Measurements from ENCODE around the gene KRTAP16-1. TPM values are rescaled to one million over a fixed set of nuclear protein-coding genes. Genes with fewer than 3 reads are reported as not detected.

Gene KRTAP16-1
- total and polyA plus RNA-seq, 2 of the 8 experiments (the other 6 are each of a cell fraction or from before 2014, with no cell fraction given) = not detected

- H3K14ac ChIP-seq (ENCODE audit: insufficient read length) = no peak overlapping the region
- no peak overlapping the region for H2BK15ac ChIP-seq (ENCODE audit: low read length)
- no peaks in the 10 kb centered on the region; a peak in 1 of 7 replicates for H3K4me1 ChIP-seq (replicated peaks in 1 of 4; ENCODE audit: control insufficient read depth in 3 of 4, insufficient read depth in 4 of 4, low read length in 3 of 4)
- no peak overlapping the region for H3K4ac ChIP-seq (replicated peaks; ENCODE audit: insufficient read length, low read depth, low read length)
- DNase-seq (ENCODE audit: low read depth in 1 of 2, low spot score in 2 of 2) (no peak), FAIRE-seq (no peak)
- no peaks in the 10 kb centered on the region for H3K9me3 ChIP-seq (ENCODE audit: insufficient read depth in 2 of 2, low read depth in 1 of 2, low read length in 1 of 2)
- no peak overlapping the region for H2BK20ac ChIP-seq (ENCODE audit: low read length)
- H3K27me3 ChIP-seq (replicated peaks in 1 of 4; ENCODE audit: control insufficient read depth in 3 of 4, extremely low read depth in 1 of 4, insufficient read depth in 3 of 4, low read length in 3 of 4) = no peaks in the 10 kb centered on the region
- no peaks in the 10 kb centered on the region for H3K79me1 ChIP-seq (ENCODE audit: low read depth, low read length)
- POLR2A ChIA-PET (ENCODE audit: partially characterized antibody) = interaction anchor here (1.1 kb wide), 1 partner anchor 471 kb away, joined by 3 read pairs; no protein-coding TSS in a partner anchor
- CTCF ChIA-PET (ENCODE audit: partially characterized antibody) = interaction anchor here (0.8 to 3.3 kb wide), 13 partner anchors 9 to 471 kb away, joined by 3 to 27 read pairs (median 4); partner anchors contain the start of genes KRT33A and KRTAP17-1
- H3K56ac ChIP-seq (replicated peaks; ENCODE audit: insufficient read length, low read depth, low read length) = no peak overlapping the region
- no peak overlapping the region for H2BK5ac ChIP-seq (ENCODE audit: low read depth, low read length)
- no peak overlapping the region for H2AK5ac ChIP-seq (ENCODE audit: low read depth, low read length)
- no peak overlapping the region for H4K91ac ChIP-seq (replicated peaks; ENCODE audit: insufficient read length, low read length)
- H4K8ac ChIP-seq (ENCODE audit: extremely low read depth, insufficient read depth, low read length) = no peak overlapping the region
- WGBS, 2 experiments (ENCODE audit: extremely low coverage in 1 of 2, insufficient coverage in 1 of 2, insufficient read length in 1 of 2, insufficient replicate concordance in 2 of 2, low coverage in 1 of 2, low lambda C conversion rate in 2 of 2, missing lambda C conversion rate in 1 of 2) = 91% methylated on average over 7 of the region's 7 CpGs; no CpG with 5 or more reads in 1 of the 2 experiments
- H3K4me3 ChIP-seq (ENCODE audit: extremely low read depth in 1 of 4, insufficient read depth in 2 of 4, low read depth in 3 of 4, low read length in 4 of 4) = no peak overlapping the region
- H3K4me2 ChIP-seq (ENCODE audit: insufficient read depth in 1 of 2, low read depth in 2 of 2, low read length in 2 of 2) = no peak overlapping the region
- no peaks in the 10 kb centered on the region for H4K20me1 ChIP-seq (replicated peaks in 1 of 2; ENCODE audit: control insufficient read depth in 1 of 2, insufficient read depth in 2 of 2, low read length in 2 of 2)
- no peak overlapping the region for H3K23ac ChIP-seq (ENCODE audit: insufficient read length)
- no peaks in the 10 kb centered on the region for H3K79me2 ChIP-seq (ENCODE audit: control insufficient read depth in 1 of 2, insufficient read depth in 2 of 2, low read length in 2 of 2)
- no peak overlapping the region for H3K27ac ChIP-seq (ENCODE audit: low read depth, low read length)
- H4K5ac ChIP-seq (ENCODE audit: insufficient read length, low read depth, low read length) = no peak overlapping the region
- no peak overlapping the region for H2AFZ ChIP-seq (ENCODE audit: low read length)
- no peak overlapping the region for H2BK12ac ChIP-seq (ENCODE audit: low read depth, low read length)
- no peaks in the 10 kb centered on the region for H3K23me2 ChIP-seq (ENCODE audit: low read depth, low read length)
- no peaks in the 10 kb centered on the region for H3K36me3 ChIP-seq (ENCODE audit: control insufficient read depth in 2 of 4, insufficient read depth in 4 of 4, low read length in 3 of 4)
- H3K9ac ChIP-seq (replicated peaks in 1 of 4; ENCODE audit: extremely low read depth in 1 of 4, low read depth in 3 of 4, low read length in 3 of 4) = no peak overlapping the region
- no peak overlapping the region for H3K18ac ChIP-seq (ENCODE audit: extremely low read depth, low read length)
- no peak overlapping the region for H2BK120ac ChIP-seq (replicated peaks; ENCODE audit: low read depth, low read length)
- TF ChIP-seq POU5F1 (IDR thresholded peaks at IDR 0.05; ENCODE audit: low read depth, low read length) (no peak), RNF2 (IDR thresholded peaks at IDR 0.05; ENCODE audit: borderline replicate concordance, low read depth, low read length, missing control alignments, poor library complexity, severe bottlenecking) (no peak), BCL11A (IDR thresholded peaks at IDR 0.05; ENCODE audit: low read depth in 2 of 2, low read length in 2 of 2) (no peak), BACH1 (IDR thresholded peaks at IDR 0.05; ENCODE audit: low read length) (no peak), POLR2AphosphoS5 (IDR thresholded peaks at IDR 0.05; ENCODE audit: low read depth, low read length) (no peak), PHF8 (conservative IDR thresholded peaks at IDR 0.05; ENCODE audit: low read depth, low read length) (no peak)
Measured at GRCh38 chr17:41328207-41328606, 19.1 kb upstream of the KRTAP16-1 start.
